Measurements from ENCODE around the gene HIVEP3.

DNA sequence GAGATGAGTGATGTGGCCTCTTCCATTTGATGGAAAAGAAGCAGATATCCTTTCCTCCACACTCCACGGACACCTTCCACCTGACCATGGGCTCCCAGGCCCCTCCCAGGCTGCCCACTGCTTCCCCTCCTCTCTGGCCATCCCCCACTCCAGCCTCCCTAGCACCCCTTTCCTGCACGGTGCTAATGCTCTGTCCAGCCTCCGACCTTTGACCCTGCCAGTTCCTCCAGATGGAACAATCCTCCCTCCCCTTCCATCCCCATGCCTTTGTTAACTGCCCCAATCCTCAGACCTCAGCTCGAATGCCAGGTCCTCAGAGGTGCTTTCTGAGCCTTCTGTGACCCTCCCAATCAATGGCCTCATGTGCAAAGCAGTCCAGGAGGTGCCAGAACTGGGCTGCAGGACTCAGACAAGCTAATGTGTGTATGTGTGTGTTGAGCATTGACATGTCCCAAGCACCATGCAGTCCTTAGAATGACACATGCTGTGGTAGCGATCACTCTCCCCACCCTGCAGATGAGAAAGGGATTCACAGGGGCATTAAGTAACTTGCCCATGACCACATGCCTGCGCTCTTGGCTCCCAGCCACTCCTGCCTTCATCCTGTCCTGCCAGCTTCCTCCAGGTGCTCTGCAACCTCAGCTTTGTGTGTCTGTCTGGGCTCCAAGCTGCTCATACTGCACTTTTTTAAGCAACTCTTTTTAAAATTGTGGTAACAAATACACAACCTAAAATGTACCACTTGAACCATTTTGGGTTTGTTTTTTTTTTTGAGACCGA lies 370.8 kb downstream of the HIVEP3 start:
- TF ChIP-seq, protein P1, sequence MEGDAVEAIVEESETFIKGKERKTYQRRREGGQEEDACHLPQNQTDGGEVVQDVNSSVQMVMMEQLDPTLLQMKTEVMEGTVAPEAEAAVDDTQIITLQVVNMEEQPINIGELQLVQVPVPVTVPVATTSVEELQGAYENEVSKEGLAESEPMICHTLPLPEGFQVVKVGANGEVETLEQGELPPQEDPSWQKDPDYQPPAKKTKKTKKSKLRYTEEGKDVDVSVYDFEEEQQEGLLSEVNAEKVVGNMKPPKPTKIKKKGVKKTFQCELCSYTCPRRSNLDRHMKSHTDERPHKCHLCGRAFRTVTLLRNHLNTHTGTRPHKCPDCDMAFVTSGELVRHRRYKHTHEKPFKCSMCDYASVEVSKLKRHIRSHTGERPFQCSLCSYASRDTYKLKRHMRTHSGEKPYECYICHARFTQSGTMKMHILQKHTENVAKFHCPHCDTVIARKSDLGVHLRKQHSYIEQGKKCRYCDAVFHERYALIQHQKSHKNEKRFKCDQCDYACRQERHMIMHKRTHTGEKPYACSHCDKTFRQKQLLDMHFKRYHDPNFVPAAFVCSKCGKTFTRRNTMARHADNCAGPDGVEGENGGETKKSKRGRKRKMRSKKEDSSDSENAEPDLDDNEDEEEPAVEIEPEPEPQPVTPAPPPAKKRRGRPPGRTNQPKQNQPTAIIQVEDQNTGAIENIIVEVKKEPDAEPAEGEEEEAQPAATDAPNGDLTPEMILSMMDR (IDR thresholded peaks at IDR 0.05): no peak
- TF ChIP-seq POLR2AphosphoS5 (IDR thresholded peaks at IDR 0.05; ENCODE audit: low read depth, low read length) (no peak), TCF7L2 (IDR thresholded peaks at IDR 0.05; ENCODE audit: low read depth, low read length) (no peak), SIN3A (IDR thresholded peaks at IDR 0.05; ENCODE audit: borderline replicate concordance, insufficient read depth, low read depth, low read length) (no peak)
- TF ChIP-seq, protein P2, sequence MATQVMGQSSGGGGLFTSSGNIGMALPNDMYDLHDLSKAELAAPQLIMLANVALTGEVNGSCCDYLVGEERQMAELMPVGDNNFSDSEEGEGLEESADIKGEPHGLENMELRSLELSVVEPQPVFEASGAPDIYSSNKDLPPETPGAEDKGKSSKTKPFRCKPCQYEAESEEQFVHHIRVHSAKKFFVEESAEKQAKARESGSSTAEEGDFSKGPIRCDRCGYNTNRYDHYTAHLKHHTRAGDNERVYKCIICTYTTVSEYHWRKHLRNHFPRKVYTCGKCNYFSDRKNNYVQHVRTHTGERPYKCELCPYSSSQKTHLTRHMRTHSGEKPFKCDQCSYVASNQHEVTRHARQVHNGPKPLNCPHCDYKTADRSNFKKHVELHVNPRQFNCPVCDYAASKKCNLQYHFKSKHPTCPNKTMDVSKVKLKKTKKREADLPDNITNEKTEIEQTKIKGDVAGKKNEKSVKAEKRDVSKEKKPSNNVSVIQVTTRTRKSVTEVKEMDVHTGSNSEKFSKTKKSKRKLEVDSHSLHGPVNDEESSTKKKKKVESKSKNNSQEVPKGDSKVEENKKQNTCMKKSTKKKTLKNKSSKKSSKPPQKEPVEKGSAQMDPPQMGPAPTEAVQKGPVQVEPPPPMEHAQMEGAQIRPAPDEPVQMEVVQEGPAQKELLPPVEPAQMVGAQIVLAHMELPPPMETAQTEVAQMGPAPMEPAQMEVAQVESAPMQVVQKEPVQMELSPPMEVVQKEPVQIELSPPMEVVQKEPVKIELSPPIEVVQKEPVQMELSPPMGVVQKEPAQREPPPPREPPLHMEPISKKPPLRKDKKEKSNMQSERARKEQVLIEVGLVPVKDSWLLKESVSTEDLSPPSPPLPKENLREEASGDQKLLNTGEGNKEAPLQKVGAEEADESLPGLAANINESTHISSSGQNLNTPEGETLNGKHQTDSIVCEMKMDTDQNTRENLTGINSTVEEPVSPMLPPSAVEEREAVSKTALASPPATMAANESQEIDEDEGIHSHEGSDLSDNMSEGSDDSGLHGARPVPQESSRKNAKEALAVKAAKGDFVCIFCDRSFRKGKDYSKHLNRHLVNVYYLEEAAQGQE (IDR thresholded peaks at IDR 0.05; ENCODE audit: insufficient read depth in 1 of 2, low read depth in 2 of 2, low read length in 1 of 2): no peak

All from Panc1 (cell line).